Gastroesophageal sphincter (tissue), 4 donors: ENCODE measurements around the gene PARD3. TPM values are rescaled to one million over a fixed set of nuclear protein-coding genes. Genes with fewer than 3 reads are reported as not detected.
"Not testable (repeated sequence)": the region's sequence is repeated elsewhere in the genome, so short reads cannot be mapped to it uniquely, and the experiment has no call there.

ENCODE experiments used
- ATAC-seq: fragments of 150-250 bp; one replicate; pipeline ENCODE4 v1.9.1; 2016; ENCODE audit warnings: mild to moderate bottlenecking, moderate library complexity
- H3K27ac ChIP-seq, 4 donors: fragments of 200-600 bp; sonication (generic) in 3 of 4; 1 replicate in 3 of 4; 2 replicates in 1 of 4; pipeline ENCODE4 v1.5.1; 2016 to 2019
- H3K27me3 ChIP-seq: fragments of 200-600 bp; sonication (generic); one replicate; pipeline ENCODE4 v1.5.1; 2019
- H3K36me3 ChIP-seq, 2 donors: fragments of 200-600 bp; sonication (generic); one replicate each; pipeline ENCODE4 v1.5.1; 2019; ENCODE audit warnings: control low read depth in 1 of 2
- H3K4me1 ChIP-seq, 3 donors: fragments of 200-600 bp; sonication (generic); 1 replicate in 2 of 3; 2 replicates in 1 of 3; pipeline ENCODE4 v1.5.1; 2016 to 2019; ENCODE audit warnings: control low read depth in 2 of 3
- H3K4me3 ChIP-seq, 2 donors: fragments of 200-600 bp; sonication (generic); one replicate each; pipeline ENCODE4 v1.5.1; 2019; ENCODE audit warnings: mild to moderate bottlenecking in 1 of 2, moderate library complexity in 1 of 2
- H3K9me3 ChIP-seq, 3 donors: fragments of 200-600 bp; sonication (generic); one replicate each; pipeline ENCODE4 v1.5.1; 2017 to 2019; ENCODE audit warnings: control low read depth in 2 of 3
- EP300 ChIP-seq: sonication (generic); formaldehyde crosslinking; IDR thresholded peaks from one replicate; pipeline ENCODE4 v1.6.1; 2017; ENCODE audit warnings: antibody characterized with exemption, mild to moderate bottlenecking
- POLR2A ChIP-seq, 2 donors: fragments of 450-650 bp; IDR thresholded peaks; one replicate each; pipeline ENCODE4 v1.6.1; 2017; ENCODE audit warnings: antibody characterized with exemption in 2 of 2, mild to moderate bottlenecking in 2 of 2, moderate library complexity in 1 of 2
- POLR2AphosphoS5 ChIP-seq: sonication (generic); formaldehyde crosslinking; IDR thresholded peaks from one replicate; pipeline ENCODE4 v1.6.1; 2017; ENCODE audit warnings: antibody characterized with exemption
- WGBS, 2 donors: methylation state at CpG; one replicate each; pipeline ENCODE4 v1.1.5; 2018; ENCODE audit warnings: low coverage in 1 of 2; 5-methylcytosine and 5-hydroxymethylcytosine counted together
- total RNA-seq, 4 donors: library from RNA; depleted of rRNA; stranded (reverse); fragments of >200 nt; gene quantifications; one replicate each; pipeline ENCODE4 v1.1.0, GENCODE V29; 2016
- TF ChIP-seq, protein P1 (sequence below), 4 experiments: fragments of 200-600 bp in 2 of 4; fragments of 450-650 bp in 2 of 4; sonication (generic) in 1 of 4; IDR thresholded peaks; one replicate each; pipeline ENCODE4 v1.5.1; 2017 to 2019; ENCODE audit warnings: antibody characterized with exemption in 4 of 4, mild to moderate bottlenecking in 2 of 4, moderate library complexity in 2 of 4

Gene PARD3
- total RNA-seq, 4 donors from 2014 or later, result 101 to 127 (median 115) TPM

- Histone ChIP-seq H3K36me3 (no peaks in the 10 kb centered on the region), H3K9me3 (no peaks in the 10 kb centered on the region), H3K27me3 (no peaks in the 10 kb centered on the region), H3K4me1 (peaks cover 8 to 89% (median 23%) of the 10 kb centered on the region in 3 donors), H3K4me3 (no peak overlapping the region), H3K27ac (peak overlapping the region; percentile 22 to 85 (median 76))
- TF ChIP-seq POLR2A (IDR thresholded peaks at IDR 0.05) (no peak), POLR2AphosphoS5 (peak; percentile 89)
- peak; percentile 87 for ATAC-seq
- WGBS, 2 donors, result 38 to 54% methylated on average over 1 to 2 of the region's 7 CpGs
Observed at GRCh38 chr10:34743814-34744213, 71.3 kb downstream of the PARD3 start.

- WGBS, 2 donors, result 89 to 100% methylated on average over 4 to 6 of the region's 6 CpGs
- Histone ChIP-seq H3K27me3 (no peaks in the 10 kb centered on the region), H3K9me3 (no peaks in the 10 kb centered on the region), H3K4me3 (no peak overlapping the region), H3K4me1 (peaks cover 10 to 91% (median 23%) of the 10 kb centered on the region in 3 donors), H3K36me3 (no peaks in the 10 kb centered on the region), H3K27ac (peak overlapping the region in 3 of 4 donors; percentile 75 to 85 (median 77))
- no peak for ATAC-seq
- TF ChIP-seq, protein P1, sequence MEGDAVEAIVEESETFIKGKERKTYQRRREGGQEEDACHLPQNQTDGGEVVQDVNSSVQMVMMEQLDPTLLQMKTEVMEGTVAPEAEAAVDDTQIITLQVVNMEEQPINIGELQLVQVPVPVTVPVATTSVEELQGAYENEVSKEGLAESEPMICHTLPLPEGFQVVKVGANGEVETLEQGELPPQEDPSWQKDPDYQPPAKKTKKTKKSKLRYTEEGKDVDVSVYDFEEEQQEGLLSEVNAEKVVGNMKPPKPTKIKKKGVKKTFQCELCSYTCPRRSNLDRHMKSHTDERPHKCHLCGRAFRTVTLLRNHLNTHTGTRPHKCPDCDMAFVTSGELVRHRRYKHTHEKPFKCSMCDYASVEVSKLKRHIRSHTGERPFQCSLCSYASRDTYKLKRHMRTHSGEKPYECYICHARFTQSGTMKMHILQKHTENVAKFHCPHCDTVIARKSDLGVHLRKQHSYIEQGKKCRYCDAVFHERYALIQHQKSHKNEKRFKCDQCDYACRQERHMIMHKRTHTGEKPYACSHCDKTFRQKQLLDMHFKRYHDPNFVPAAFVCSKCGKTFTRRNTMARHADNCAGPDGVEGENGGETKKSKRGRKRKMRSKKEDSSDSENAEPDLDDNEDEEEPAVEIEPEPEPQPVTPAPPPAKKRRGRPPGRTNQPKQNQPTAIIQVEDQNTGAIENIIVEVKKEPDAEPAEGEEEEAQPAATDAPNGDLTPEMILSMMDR (IDR thresholded peaks at IDR 0.05), result no peak
- TF ChIP-seq POLR2AphosphoS5 (no peak), EP300 (no peak)
Observed at GRCh38 chr10:34742456-34742855, 72.6 kb downstream of the PARD3 start.

DNA sequence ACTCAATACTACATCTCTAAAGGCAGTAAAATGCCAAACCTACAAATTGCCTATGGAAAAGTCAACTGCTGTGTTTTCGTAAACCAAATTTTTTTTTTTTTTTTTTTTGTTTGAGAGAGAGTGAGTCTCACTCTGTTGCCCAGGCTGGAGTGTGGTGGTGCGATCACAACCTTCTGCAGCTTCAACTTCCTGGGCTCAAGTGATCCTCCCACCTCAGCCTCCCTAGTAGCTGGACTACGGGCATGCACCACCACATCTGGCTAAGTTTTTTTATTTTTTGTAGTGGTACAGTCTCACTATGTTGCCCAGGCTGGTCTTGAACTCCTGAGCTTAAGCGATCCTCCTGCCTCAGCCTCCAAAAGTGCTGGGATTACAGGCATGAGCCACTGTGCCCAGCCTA lies 74.0 kb downstream of the PARD3 start:
- peaks cover 10 to 84% (median 23%) of the 10 kb centered on the region in 3 donors for H3K4me1 ChIP-seq
- not testable (repeated sequence) for ATAC-seq, H3K4me3 ChIP-seq, H3K27ac ChIP-seq, H3K27me3 ChIP-seq, H3K9me3 ChIP-seq, H3K36me3 ChIP-seq
- 88 to 97% methylated on average over 2 to 4 of the region's 4 CpGs for WGBS, 2 donors

GRCh38 chr10:34740321-34740720 lies 74.8 kb downstream of the PARD3 start:
- H3K27ac ChIP-seq, result peak overlapping the region; percentile 37 to 82 (median 77)
- H3K4me3 ChIP-seq, result peak overlapping the region in 1 of 2 donors; percentile 22
- ATAC-seq, result no peak
- H3K9me3 ChIP-seq, result no peaks in the 10 kb centered on the region
- peaks cover 10 to 81% (median 23%) of the 10 kb centered on the region in 3 donors for H3K4me1 ChIP-seq
- no peaks in the 10 kb centered on the region for H3K27me3 ChIP-seq
- H3K36me3 ChIP-seq, result no peaks in the 10 kb centered on the region
- 45 to 48% methylated on average over 5 of the region's 5 CpGs for WGBS, 2 donors
- TF ChIP-seq EP300, result no peak
- TF ChIP-seq POLR2A (IDR thresholded peaks at IDR 0.05), result no peak
- no peak for TF ChIP-seq POLR2AphosphoS5
- TF ChIP-seq, protein P1 (IDR thresholded peaks at IDR 0.05), result no peak

- TF ChIP-seq POLR2AphosphoS5 (peak; percentile 16), EP300 (no peak)
- no peaks in the 10 kb centered on the region for H3K36me3 ChIP-seq
- H3K4me1 ChIP-seq, result peaks cover 10 to 81% (median 23%) of the 10 kb centered on the region in 3 donors
- no peaks in the 10 kb centered on the region for H3K9me3 ChIP-seq
- 18 to 30% methylated on average over 4 to 9 of the region's 9 CpGs for WGBS, 2 donors
- peak overlapping the region in 1 of 2 donors; percentile 22 for H3K4me3 ChIP-seq
- H3K27me3 ChIP-seq, result no peaks in the 10 kb centered on the region
- H3K27ac ChIP-seq, result peak overlapping the region; percentile 37 to 82 (median 77)
- peak; percentile 77 for ATAC-seq
Observed at GRCh38 chr10:34739915-34740314, 75.2 kb downstream of the PARD3 start.

DNA sequence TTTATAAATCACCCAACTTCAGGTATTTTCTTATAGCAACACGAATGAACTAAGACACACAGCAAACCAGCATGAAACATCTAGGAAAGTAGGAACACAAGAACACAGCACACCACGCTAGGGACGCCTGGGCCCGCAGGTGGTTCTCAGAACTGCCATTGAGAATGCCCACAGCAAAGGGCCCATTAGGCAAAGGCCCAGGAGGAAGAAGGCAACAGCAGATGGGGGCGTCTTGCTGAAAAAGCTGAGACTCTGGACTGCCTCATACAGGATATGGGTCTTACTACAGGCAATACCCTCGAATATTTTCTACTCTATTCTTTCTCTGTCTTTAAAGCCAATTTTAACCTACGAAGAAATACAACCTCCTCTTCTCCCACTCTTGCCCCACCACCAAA lies 77.3 kb downstream of the PARD3 start:
- TF ChIP-seq EP300 (no peak), POLR2AphosphoS5 (no peak), POLR2A (IDR thresholded peaks at IDR 0.05) (no peak)
- TF ChIP-seq, protein P1 (IDR thresholded peaks at IDR 0.05), result no peak
- no peaks in the 10 kb centered on the region for H3K9me3 ChIP-seq
- WGBS, 2 donors, result 88 to 89% methylated on average over 4 to 6 of the region's 7 CpGs
- no peak overlapping the region for H3K4me3 ChIP-seq
- H3K4me1 ChIP-seq, result peaks cover 10 to 61% (median 15%) of the 10 kb centered on the region in 3 donors
- H3K27ac ChIP-seq, result peak overlapping the region in 1 of 4 donors; percentile 21
- H3K36me3 ChIP-seq, result no peaks in the 10 kb centered on the region
- H3K27me3 ChIP-seq, result no peaks in the 10 kb centered on the region
- ATAC-seq, result no peak
